ENCODE data around the gene MAP3K21. TPM values are rescaled to one million over a fixed set of nuclear protein-coding genes. Genes with fewer than 3 reads are reported as not detected.

Gene MAP3K21
- total and polyA plus RNA-seq, 2 of the 8 experiments (the other 6 are each of a cell fraction or from before 2014, with no cell fraction given) = 21.2 to 21.8 TPM

DNA sequence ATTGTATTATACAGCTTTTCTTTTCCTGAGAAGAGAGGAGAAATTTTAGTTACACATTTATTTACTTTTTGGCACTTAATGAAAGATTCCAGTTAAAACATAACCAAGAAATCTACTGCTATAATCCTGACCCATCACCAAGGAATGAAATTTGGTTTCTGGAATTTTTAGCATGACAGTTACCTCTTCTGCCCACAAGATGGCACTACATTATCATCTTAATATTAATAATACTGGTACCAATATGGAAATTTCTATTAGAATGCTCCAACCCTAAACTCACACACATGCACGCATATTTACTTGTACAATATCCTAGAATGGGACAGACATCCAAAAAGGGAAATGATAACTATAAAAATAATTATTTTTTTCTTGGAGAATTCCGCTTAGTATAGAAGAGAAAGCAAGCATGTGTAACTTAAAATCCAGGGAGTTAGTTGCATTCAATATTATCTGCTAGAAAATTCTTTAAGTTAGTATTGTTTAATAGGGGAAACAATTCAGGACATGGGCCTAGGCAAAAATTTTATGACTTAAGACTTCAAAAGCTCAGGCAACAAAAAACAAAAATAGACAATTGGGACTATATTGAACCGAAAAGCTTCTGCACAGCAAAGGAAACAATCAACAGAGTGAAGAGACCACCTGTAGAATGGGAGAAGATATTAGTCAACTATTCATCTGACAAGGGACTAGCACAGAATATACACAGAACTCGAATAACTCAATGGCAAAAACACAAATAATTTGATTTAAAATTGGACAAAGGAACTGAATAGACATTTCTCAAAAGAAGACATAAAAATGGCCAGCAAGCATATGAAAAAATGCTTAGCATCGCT lies 37.4 kb downstream of the MAP3K21 start (continued):
- TF ChIP-seq, protein P1, sequence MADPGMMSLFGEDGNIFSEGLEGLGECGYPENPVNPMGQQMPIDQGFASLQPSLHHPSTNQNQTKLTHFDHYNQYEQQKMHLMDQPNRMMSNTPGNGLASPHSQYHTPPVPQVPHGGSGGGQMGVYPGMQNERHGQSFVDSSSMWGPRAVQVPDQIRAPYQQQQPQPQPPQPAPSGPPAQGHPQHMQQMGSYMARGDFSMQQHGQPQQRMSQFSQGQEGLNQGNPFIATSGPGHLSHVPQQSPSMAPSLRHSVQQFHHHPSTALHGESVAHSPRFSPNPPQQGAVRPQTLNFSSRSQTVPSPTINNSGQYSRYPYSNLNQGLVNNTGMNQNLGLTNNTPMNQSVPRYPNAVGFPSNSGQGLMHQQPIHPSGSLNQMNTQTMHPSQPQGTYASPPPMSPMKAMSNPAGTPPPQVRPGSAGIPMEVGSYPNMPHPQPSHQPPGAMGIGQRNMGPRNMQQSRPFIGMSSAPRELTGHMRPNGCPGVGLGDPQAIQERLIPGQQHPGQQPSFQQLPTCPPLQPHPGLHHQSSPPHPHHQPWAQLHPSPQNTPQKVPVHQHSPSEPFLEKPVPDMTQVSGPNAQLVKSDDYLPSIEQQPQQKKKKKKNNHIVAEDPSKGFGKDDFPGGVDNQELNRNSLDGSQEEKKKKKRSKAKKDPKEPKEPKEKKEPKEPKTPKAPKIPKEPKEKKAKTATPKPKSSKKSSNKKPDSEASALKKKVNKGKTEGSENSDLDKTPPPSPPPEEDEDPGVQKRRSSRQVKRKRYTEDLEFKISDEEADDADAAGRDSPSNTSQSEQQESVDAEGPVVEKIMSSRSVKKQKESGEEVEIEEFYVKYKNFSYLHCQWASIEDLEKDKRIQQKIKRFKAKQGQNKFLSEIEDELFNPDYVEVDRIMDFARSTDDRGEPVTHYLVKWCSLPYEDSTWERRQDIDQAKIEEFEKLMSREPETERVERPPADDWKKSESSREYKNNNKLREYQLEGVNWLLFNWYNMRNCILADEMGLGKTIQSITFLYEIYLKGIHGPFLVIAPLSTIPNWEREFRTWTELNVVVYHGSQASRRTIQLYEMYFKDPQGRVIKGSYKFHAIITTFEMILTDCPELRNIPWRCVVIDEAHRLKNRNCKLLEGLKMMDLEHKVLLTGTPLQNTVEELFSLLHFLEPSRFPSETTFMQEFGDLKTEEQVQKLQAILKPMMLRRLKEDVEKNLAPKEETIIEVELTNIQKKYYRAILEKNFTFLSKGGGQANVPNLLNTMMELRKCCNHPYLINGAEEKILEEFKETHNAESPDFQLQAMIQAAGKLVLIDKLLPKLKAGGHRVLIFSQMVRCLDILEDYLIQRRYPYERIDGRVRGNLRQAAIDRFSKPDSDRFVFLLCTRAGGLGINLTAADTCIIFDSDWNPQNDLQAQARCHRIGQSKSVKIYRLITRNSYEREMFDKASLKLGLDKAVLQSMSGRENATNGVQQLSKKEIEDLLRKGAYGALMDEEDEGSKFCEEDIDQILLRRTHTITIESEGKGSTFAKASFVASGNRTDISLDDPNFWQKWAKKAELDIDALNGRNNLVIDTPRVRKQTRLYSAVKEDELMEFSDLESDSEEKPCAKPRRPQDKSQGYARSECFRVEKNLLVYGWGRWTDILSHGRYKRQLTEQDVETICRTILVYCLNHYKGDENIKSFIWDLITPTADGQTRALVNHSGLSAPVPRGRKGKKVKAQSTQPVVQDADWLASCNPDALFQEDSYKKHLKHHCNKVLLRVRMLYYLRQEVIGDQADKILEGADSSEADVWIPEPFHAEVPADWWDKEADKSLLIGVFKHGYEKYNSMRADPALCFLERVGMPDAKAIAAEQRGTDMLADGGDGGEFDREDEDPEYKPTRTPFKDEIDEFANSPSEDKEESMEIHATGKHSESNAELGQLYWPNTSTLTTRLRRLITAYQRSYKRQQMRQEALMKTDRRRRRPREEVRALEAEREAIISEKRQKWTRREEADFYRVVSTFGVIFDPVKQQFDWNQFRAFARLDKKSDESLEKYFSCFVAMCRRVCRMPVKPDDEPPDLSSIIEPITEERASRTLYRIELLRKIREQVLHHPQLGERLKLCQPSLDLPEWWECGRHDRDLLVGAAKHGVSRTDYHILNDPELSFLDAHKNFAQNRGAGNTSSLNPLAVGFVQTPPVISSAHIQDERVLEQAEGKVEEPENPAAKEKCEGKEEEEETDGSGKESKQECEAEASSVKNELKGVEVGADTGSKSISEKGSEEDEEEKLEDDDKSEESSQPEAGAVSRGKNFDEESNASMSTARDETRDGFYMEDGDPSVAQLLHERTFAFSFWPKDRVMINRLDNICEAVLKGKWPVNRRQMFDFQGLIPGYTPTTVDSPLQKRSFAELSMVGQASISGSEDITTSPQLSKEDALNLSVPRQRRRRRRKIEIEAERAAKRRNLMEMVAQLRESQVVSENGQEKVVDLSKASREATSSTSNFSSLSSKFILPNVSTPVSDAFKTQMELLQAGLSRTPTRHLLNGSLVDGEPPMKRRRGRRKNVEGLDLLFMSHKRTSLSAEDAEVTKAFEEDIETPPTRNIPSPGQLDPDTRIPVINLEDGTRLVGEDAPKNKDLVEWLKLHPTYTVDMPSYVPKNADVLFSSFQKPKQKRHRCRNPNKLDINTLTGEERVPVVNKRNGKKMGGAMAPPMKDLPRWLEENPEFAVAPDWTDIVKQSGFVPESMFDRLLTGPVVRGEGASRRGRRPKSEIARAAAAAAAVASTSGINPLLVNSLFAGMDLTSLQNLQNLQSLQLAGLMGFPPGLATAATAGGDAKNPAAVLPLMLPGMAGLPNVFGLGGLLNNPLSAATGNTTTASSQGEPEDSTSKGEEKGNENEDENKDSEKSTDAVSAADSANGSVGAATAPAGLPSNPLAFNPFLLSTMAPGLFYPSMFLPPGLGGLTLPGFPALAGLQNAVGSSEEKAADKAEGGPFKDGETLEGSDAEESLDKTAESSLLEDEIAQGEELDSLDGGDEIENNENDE (IDR thresholded peaks at IDR 0.05; ENCODE audit: insufficient replicate concordance, low read length) = no peak
- TF ChIP-seq RAD21 (IDR thresholded peaks at IDR 0.05 in 1 of 2, conservative IDR thresholded peaks at IDR 0.05 in 1 of 2; ENCODE audit: low read depth in 2 of 2, low read length in 2 of 2) (peak; percentile 53 to 54), CEBPB (IDR thresholded peaks at IDR 0.05; ENCODE audit: low read depth, low read length) (no peak), EP300 (IDR thresholded peaks at IDR 0.05; ENCODE audit: borderline replicate concordance in 1 of 2, low read depth in 2 of 2, low read length in 2 of 2) (no peak), SP1 (IDR thresholded peaks at IDR 0.05; ENCODE audit: low read depth, low read length) (no peak), GABPA (IDR thresholded peaks at IDR 0.05; ENCODE audit: borderline replicate concordance, insufficient read depth, low read length) (no peak), YY1 (IDR thresholded peaks at IDR 0.05; ENCODE audit: low read depth, low read length) (no peak), HDAC2 (IDR thresholded peaks at IDR 0.05; ENCODE audit: borderline replicate concordance in 1 of 2, low read depth in 2 of 2, low read length in 2 of 2) (0 out of 4 replicates have a peak, but pooled peaks of 1 of the 2 experiments have one; percentile 13)

Measured in H1 (cell line).